Measurements from ENCODE around the gene MAML3.

GRCh38 chr4:139954512-139954911 lies 199.5 kb downstream of the MAML3 start:
- TF ChIP-seq POLR2A (IDR thresholded peaks at IDR 0.05) (no peak), CTCF (IDR thresholded peaks at IDR 0.05) (no peak), POLR2AphosphoS5 (IDR thresholded peaks at IDR 0.05) (no peak)

Measured in upper lobe of left lung (tissue), 4 donors.